ENCODE results near the gene TOMM40L.
"Not testable (repeated sequence)": the region's sequence is repeated elsewhere in the genome, so short reads cannot be mapped to it uniquely, and the experiment has no call there.

DNA sequence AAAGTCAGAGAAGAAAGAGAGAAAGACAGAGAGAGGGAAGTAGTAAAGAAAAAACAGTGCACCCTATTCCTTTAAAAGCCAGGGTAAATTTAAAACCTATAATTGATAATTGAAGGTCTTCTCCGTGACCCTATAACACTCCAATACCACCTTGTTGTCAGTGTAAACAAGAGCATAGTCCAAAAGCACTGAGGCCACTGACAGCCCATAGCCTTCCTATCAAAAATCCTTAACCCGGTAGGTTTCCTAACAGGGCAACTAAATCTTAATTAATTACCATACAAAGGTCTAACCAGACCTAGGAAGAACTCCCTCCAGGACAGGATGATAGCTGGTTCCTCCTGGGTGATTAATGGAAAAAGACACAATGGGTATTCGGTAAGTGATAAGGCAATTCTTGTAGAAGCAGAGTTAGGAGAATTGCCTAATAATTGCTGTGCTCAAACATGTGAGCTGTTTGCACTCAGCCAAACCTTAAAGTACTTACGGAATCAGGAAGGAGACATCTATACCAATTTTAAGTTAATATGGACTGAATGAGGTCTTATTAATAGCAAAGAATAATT, 30.2 kb downstream of the TOMM40L start:
- TF ChIP-seq, protein P1, sequence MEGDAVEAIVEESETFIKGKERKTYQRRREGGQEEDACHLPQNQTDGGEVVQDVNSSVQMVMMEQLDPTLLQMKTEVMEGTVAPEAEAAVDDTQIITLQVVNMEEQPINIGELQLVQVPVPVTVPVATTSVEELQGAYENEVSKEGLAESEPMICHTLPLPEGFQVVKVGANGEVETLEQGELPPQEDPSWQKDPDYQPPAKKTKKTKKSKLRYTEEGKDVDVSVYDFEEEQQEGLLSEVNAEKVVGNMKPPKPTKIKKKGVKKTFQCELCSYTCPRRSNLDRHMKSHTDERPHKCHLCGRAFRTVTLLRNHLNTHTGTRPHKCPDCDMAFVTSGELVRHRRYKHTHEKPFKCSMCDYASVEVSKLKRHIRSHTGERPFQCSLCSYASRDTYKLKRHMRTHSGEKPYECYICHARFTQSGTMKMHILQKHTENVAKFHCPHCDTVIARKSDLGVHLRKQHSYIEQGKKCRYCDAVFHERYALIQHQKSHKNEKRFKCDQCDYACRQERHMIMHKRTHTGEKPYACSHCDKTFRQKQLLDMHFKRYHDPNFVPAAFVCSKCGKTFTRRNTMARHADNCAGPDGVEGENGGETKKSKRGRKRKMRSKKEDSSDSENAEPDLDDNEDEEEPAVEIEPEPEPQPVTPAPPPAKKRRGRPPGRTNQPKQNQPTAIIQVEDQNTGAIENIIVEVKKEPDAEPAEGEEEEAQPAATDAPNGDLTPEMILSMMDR (IDR thresholded peaks at IDR 0.05): not testable (repeated sequence)
- TF ChIP-seq POLR2A (IDR thresholded peaks at IDR 0.05): not testable (repeated sequence)

All from ovary (tissue), 3 donors.